GM19099 (cell line): ENCODE measurements around the gene TXLNG.

Experiments
- POLR2A ChIP-seq: IDR thresholded peaks from 3 replicates; pipeline ENCODE4 v1.6.1; 2011; ENCODE audit warnings: low read depth; ENCODE audit not compliant: insufficient read length; ENCODE audit errors: extremely low read depth

The TXLNG gene

DNA sequence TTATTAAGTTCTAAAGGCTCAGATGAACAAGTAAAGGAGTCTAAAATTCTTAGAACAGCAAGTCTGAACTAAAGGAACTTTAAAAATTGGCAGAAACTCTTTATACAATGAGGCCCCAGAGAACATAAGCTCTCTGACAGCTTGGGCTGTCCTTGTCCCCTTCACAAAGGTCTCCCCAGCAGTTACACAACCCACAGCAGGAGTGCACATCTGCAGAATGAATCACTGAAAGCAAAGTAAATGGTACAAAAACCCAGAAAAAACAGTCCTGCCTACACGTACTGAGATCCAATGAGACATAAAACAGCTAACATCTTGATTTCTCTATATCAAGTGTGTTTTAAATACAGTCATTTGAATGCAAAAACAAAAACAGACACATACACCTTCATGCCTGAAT, 65.2 kb downstream of the TXLNG start:
- no peak for TF ChIP-seq POLR2A

DNA sequence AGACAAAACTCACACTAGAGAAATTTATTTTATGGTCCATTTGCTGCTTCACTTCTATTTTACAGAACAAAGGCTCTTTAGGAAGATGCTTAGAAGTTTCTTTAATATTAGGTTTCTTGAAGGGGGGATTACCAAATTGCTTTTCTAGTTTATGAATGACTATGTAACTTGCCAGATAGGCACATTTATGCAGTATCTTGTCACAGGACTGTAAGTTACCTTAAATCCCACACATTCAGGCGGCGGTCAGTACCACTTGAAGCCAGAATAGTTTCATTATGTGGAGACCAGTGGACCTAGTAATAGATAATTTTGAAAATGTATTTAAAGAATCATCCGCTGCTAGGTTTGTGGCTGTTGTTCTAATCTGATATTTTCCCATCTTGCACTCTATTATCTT, 65.6 kb downstream of the TXLNG start:
- TF ChIP-seq POLR2A: no peak

DNA sequence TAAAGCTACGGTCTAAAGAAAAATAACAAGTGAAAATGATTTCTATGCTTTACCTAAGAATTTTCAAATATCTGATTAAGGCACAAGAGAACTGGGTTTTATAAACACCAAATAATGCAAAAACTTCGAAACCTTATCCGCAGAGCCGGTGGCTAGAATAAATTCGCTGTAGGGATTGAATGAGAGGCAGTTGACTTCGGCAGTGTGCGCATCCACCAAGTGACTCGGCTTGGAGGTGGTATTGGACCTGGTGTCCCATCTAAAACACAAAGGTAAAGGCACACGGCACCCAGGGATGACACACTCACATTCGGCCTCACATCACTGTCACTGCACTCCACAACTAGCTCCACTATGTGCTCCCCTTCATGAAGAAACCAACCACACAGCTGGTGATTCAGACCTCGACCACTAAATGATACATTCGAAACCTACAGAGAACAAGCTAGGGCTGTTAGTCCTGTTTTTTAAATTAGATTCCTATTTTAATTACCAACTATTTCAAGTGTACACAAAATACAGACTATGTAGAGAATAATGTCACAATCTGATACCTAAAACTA, 66.4 kb downstream of the TXLNG start:
- TF ChIP-seq POLR2A: no peak

DNA sequence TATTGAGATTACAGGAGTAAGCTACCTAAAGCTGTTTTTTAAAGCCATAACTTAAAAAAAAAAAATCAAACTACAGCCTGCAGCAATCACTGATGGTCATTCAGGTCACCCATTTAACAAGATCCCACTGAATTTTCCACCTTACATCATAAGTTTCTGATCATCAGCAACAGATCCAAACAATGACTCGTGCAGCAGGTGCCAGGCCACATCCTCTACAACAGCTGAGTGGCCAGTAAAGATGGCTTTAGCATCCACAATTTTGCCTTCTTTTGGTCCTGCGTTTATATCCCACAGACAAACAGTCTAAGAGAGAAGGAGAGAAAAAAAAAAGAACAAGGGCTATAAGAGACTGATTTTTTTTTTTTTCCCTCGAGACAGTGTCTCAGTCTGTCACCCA, 67.3 kb downstream of the TXLNG start:
- TF ChIP-seq POLR2A: no peak

DNA sequence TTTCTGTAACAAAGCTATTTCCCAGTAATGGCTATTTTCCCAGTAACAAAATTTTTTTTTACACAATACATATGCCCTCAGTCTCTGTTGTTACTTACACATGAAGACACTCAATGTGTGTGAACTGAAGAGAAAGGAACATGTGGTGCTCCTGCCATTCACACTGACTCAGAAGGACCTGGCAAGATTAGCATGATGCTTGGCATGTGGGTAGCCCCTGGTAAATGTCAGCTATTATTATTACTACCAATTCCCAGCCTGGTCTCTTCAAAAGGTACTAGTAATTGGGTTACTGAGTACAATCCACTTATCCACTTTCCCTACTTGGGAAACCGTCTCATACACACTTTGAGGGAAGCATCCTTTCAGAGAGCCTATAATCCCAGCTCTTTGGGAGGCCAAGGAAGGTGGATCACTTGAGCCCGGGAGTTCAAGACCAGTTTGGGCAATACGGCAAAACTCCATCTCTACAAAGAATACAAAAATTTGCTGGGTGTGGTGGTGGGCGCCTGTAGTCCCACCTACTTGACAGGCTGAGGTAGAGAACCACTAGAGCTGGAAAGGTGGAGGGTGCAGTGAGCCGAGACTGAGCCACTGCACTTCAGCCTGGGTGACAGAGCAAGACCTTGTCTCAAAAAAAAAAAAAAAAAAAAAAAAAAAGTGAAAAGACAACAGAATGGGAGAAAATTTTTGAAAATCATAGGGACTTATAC, 69.3 kb downstream of the TXLNG start:
- no peak for TF ChIP-seq POLR2A

DNA sequence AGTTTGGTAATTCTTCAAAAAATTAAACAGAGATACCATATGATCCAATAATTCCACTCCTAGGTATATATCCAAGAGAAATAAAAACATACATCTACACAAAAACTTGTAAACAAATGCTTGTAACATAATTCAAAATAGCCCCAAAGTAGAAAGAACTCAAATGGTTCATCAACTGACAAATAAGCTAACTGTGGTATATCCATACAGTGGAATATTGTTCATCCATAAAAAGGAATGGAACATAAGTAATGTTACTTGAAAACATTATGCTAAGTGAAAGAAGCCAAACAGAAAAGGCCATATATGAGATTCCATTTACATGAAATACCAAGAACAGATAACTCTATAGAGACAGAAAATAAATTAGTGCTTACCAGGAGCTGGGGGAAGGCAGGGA, 70.5 kb downstream of the TXLNG start:
- TF ChIP-seq POLR2A: no peak

DNA sequence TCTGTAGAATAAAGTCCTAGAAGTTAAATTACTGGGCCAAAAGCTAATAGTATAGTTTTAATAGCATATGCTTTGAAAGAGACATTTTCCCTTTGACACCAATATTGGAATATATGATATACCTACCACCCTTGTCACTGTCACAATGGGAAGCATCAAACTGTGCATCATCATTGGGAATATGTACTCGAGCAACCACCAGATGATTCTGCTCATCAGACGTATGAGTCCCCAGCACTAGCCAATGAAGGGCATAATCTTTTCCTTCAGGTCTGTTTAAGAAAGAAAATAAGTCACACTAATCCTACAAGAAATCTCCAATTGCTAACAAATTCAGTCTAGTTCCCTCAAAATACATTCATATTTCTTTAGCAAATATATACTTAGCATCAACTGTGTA, 76.6 kb downstream of the TXLNG start:
- no peak for TF ChIP-seq POLR2A

DNA sequence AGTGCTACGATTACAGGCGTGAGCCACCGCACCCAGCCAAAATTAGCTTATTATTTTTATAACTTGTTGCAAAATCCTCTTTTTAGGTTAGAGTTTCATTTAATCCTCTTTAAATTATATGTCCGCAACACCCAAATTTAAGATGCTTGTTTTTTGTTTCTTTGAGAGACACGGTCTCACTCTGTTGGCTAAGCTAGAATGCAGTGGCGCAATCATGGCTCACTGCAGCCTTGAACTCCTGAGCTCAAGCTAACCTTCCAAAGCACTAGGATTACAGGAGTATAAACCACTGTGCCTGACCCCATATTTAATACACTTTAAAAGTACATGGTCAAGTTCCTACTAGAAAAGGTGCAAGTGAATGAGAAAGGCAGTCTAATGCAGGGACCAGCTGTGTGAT, 81.7 kb downstream of the TXLNG start:
- no peak for TF ChIP-seq POLR2A

DNA sequence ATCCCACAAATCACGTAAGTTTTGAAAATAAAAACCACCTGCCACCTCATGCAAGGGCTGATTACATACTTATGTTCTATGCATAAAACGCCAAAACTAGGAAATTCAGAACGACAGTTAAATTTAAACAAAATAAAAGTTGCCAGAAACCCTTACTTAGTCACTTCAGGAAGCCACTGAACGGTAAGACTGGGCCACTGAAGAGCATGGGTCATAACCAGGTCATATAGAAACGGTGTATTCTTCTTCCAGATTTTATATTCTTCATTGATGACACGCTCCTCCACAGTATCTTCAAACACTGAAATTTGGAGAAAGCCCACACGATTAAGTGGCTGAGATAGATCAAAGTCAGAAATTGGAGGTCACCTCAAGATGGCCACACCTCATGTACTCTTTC, 82.7 kb downstream of the TXLNG start:
- no peak for TF ChIP-seq POLR2A

DNA sequence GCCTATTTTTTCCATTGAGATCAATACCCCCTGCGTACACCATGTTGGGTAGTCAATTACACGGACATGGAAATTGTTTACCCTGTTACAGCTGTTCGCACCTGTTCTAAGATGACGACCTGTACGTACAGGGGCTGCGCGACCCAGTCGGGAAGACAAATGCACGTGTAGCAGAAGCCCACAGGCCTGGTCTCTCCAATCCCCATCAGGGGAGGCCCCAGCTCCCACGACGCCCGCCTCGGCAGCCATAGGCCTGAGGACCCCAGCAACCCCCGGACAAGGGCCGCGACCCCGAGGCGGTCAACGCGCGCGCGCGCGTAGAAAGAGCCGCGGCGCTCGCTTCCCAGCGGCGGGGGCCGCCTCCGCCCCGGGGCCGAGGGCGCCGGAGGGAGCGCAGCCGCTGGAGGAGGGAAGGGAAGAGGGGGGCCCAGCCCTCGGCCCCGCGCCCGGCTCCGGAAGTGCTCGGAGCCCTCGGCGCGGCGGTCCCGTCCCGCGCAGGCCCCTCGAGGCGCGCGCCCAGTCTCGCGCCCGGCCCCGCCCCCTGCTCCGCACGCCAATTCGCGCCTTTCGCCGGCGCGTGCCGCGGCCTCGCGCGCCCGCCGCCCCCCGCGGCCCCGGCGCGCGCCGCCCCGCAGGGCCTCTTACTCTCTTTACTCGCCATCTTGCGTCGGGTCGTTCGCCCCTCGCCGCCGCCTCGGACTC, 83.3 kb downstream of the TXLNG start:
- TF ChIP-seq POLR2A: no peak

DNA sequence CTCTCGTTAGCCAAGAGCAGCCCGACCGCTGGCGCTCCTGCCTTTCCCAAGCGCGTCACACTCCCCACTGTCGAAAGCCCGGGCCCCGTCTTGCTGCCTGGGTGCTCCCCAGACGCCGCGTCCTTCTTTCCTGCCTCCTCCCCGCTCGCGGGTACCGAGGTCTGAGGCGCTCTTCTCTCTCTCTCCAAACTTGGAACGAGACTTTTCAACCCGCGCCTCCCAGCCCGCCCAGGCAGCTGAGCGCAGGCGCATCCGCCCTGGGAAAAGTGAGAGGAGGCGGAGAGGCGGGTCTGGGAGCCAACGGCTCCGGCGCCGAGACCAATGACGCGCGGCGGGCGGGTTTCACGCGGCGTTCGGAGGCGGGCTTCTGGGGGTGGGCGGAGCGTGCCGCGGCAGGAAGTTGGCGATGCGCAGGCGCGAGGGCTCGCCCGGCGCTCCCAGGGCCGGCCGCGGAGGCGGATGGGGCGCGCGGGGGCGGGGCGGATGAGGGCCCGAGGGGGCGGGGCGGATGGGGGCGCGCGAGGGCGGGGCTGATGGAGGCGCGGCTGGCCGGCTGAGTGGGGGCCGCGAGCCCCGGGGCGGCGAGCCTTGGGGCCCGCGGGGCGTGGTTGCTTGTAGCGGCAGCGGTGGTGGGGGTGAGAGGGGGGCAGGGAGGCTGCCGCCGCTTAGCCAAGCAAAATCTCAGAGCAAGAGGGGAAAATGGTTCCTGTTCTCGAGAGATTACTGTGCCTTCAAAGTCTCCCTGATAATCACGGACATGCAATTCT, 84.0 kb downstream of the TXLNG start, which contains the start of gene RBBP7:
TSS of gene RBBP7 (minus strand) at position 268 of the 767 bp plus-strand sequence. CDS start 309 bp downstream, outside the sequence.
- peak; percentile 71 for TF ChIP-seq POLR2A

DNA sequence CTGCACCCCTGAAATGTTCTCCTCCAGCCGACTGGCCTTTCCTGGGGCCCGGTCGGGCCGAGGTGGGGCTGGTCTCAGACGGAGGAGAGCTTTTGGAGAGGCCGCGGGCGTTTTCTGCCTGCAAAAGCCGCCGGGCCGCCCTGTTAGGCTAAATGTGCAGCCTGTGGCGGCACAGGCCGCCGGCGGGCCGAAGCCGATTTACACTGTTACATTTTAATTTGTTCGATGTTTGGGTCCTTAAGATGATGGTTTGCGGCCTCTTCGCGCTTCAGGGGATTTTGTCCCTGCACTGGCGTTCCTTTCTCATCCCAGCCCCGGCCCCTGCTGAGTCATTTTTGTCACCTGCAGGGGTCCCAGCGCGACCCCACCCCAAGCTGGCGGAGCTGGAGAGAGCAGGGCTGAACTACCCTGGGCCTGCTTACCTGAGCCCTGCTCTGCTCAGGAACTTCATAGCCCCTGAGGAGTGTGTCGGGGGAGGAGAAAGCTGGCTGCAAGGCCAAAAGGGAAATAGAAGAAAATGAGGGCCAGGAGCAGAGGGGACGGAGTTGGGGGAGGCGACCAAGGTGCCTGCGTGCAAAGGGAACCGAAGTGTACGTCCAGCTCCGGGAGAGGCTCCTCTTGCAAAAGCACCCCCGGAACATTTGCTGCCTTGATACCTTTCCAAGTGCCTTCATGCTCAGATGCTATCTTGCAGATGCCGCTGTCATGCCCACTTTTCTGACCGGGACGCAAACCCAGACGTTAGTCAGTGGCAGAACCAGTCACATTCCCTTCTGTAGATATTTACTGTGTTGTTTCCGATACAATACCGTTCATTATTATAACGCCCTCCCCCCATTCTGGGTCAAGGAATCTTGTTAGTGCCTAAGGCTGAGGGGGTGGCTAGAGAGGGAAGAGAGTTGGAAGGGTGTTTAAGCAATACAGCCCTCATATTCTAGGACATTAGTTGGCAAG, 84.9 kb downstream of the TXLNG start:
- TF ChIP-seq POLR2A: no peak

DNA sequence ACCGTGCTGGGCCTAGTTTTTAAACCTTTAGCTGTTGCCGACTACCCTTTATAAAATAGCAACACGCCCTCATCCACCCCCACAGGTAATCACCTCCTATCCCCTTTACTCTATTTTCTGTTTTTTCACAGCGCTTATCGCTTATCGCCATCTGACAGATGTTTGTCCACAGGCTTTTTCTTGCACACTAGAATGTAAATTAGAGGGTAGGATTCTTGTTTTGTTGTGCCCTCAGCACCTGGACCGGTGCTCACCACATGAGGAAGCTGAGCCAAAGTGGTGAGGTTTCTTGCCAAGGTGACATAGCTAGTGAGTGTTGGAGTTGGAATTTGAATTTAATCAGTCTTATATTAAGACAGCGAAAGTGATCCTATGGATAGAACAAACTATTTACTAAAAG, 86.8 kb downstream of the TXLNG start:
- no peak for TF ChIP-seq POLR2A

DNA sequence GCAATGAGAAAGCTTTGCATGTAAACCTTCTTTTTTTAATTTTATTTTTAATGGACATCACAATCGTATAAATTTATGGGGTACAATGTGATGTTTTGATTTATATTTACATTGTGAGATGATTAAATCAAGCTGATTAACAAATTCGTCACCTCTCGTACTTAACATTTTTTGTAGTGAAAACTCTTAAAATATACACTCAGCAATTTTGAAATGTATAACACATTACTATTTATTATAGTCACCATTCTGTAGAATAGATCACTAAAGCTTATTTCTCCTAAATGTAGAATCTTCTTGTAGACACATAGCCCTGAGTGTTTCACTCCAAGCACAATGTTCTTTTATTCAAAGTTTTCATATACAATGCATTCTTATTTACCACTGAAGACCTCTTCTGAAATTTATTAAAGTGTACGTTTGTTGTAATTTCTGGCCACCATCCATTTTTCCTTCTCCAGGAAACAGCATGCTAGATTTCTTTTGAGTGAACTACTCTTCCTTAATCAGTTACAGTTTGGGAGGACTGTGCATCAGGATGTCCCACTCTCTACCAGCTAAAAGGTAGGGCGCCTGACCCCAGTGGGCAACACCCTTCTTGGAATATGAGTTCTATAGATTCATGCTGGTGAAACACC, 88.3 kb downstream of the TXLNG start:
- TF ChIP-seq POLR2A: no peak
